HG02884 (cell line): ENCODE results near the gene FHOD3.

Experiments
- ATAC-seq: cut with Tn5 transposase; IDR thresholded peaks from one replicate; pipeline ENCODE4 v1.9.1; 2021; ENCODE audit warnings: mild to moderate bottlenecking, moderate library complexity; ENCODE audit not compliant: unreplicated experiment

The FHOD3 gene

GRCh38 chr18:36297417-36298125, at the start of gene FHOD3:
FHOD3 (plus strand) TSS chr18:36297713; CDS start chr18:36297836, 123 bp downstream.
- peak; percentile 58 for ATAC-seq

DNA sequence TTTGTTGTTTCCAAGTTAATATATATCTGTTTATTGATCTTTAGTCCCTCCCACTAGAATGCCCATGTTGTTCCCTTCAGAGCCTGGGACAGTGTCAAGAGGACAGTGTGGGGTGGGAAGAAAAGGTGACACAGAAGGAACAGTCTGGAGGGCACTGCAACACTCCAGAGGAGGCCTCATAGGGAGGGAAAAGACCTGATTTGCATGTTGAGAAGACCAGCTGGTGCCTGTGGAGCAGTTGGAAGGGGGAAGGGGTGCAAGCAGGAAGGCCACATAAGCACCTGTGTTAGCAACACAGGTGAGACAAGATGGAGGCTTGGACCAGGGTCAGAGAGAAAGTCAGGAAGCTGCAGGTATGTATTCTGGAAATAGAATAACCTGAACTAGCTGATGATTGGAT, 48.1 kb upstream of the FHOD3 start:
- ATAC-seq: no peak

DNA sequence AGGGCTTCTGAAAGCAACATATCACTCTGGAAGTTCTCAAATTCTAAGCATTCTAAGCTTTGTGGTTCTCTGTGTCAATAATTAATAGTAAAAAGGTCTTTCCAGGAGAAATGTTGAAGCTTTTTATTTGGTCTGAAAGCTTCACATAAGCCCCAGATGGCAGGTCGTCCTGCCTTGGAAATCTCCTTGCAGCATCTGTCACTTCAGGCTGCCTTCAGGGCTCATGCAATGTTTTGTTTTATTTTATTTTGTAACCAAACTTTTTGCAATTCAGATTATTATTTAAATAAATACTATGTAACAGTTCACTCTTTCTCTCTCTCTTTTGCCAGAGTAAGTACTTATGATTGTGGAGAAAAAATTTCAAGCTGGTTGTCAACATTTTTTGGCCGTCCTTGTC, 46.7 kb upstream of the FHOD3 start:
- ATAC-seq: no peak

- ATAC-seq: no peak
Measured at GRCh38 chr18:36255072-36255698, 42.3 kb upstream of the FHOD3 start.

- ATAC-seq: no peak
Measured at GRCh38 chr18:36256094-36256493, 41.4 kb upstream of the FHOD3 start.

DNA sequence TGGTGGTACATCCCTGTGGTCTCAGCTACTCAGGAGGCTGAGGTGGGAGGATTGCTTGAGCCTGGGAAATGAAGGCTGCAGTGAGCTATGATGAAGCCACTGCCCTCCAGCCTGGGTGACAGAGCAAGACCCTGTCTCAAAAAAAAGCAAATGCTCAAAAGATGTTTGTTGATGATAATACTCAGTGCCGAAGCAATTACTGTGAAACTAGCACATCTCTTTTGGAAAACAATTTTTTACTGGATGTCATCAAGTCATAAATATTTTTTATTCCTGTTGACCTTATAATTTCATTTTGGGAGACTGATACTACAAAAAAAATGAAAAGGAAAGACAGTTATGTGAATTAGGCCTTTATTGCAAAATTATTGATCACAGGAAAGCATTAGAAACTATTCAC, 34.5 kb upstream of the FHOD3 start:
- ATAC-seq: no peak

GRCh38 chr18:36264283-36264682, 33.2 kb upstream of the FHOD3 start:
- ATAC-seq: no peak

DNA sequence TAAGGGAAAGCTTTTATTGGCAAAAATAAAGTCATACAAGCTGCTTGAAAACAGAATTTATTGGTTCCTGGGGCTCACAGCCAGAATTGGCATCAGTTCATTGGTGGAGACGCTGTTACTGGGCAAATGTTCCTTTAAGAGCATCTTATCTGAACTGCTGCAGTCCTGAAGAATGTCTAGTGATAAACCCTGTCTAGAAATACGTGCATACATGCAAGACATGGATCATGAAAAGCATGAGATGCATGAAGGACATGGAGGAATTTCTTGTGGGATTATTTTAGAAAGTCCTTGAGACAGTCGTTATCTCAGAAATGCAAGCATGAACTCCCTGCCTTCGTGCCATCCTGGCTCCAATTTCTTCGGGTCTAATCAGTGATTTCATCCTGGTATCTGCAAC, 32.5 kb upstream of the FHOD3 start:
- ATAC-seq: no peak

DNA sequence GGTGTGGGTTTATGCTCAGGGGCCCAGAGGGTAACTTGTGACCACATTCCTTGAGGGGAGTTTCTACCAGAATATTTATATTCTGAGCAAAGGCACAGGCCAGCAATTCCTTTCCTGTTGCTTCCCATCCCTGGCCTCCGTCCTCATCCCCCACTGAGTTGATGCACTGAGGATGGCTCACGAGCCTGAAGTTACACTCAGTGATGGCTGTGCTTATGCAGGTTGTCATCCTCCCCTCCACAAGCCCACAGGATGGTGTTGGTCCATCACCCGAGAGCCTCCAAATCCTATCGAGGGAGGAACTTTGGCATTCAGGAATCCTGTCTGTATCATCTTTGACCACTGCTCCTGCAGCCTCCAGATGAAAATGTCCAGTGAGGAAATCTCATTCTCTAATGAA, 28.4 kb upstream of the FHOD3 start:
- no peak for ATAC-seq

GRCh38 chr18:36271153-36271552, 26.4 kb upstream of the FHOD3 start:
- ATAC-seq: no peak

DNA sequence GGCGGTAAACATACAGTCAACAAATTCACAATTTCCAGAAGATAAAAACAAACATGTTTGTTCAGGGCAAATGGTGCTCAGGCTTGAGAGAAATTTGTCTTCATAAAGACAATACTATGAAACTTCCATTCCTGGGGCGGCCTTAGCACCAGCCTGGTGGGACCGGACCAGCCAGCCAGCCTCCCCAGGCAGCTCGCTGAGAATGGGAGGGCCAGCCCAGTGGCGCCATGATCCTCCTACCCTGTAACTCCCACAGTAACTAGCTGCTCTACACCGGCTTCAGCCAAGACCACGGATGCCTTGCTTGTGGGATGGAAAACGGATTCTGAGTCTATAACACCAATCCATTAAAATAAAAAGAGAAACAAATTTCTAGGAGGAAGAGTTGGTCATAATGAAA, 24.2 kb upstream of the FHOD3 start:
- ATAC-seq: no peak

DNA sequence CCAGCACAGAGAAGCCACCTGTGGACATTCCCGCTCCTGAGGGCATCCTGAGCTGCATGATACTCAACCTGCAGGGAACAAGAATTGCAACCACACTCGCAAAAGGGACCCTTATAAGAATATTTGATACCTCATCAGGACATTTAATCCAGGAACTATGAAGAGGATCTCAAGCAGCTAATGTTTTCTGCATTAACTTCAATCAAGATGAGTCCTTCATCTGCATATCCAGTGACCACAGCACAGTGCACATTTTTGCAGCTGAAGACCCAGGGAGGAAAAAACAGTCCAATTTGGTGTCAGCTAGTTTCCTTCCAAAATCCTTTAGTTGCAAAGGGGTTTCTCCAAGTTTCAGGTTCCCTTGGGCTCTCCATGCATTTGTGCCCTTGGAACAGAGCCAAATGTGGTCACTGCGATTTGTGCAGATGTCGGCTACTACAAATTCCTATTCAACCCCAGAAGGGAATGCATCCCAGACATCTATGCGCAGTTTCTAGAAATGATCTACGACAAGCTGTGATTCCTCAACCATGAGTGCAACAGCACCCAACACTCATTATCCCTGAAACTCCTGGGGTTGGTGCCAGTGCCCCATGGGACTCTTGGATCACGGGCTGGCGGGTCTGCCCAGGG, 23.3 kb upstream of the FHOD3 start:
- ATAC-seq: no peak

- no peak for ATAC-seq
Measured at GRCh38 chr18:36275561-36275960, 22.0 kb upstream of the FHOD3 start.

DNA sequence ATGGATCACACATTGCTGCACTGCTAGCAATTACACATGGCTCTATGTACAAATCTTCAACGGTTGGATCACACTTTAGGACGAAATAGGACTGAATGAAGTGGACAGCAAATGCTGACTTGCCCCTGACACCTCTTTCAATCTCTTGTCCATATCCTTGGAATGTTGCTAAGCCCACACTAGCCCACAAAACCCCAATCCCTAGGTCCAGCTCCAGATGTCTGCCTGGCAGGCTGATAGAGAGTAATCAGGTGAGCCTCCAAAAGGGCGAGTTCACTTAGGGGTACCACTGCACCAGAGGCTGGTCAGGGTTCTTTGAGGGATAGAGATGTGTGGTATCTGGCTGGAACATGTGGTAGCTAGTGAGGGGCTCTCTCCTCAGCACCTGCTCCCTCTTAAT, 18.5 kb upstream of the FHOD3 start:
- no peak for ATAC-seq

DNA sequence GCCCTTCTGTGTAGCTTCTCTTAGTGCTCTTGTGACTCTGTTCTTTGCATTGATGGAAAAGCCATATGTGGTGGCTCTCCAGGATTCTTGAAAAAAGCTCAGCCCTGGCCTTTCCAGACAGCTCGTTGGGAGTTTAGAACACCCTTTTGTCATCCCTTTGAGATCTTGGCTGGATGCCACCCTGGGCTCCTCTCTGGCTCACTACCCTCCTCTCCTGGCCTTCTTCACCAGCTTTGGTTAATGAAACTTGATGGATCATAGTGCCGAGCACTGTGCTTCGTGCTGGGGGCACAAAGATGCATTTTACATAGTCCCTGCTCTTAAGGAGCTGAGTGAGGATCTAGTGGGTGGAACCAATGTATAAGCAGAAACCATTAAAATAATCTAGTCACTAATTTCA, 15.6 kb upstream of the FHOD3 start:
- ATAC-seq: no peak

- ATAC-seq: no peak
Measured at GRCh38 chr18:36283448-36283847, 14.1 kb upstream of the FHOD3 start.

DNA sequence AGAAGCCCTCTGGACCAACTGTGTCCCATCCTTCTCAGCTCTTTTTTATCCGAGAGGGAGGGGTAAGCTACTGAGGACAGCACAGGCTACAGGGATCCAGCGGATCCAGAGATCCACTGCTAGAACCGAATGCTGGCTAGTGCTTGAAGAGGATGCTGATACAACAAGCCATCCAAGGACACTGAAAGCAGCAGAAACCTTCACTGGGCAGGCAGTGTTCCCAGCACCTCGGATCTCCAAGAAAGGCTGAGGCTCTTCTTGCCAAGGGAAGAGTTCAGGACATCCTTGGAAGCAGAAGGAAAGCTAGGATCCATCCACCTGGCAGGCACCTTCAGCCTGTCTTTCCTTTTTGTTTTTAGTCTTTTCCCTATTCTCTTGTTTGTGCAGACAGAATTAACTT, 13.2 kb upstream of the FHOD3 start:
- ATAC-seq: no peak

DNA sequence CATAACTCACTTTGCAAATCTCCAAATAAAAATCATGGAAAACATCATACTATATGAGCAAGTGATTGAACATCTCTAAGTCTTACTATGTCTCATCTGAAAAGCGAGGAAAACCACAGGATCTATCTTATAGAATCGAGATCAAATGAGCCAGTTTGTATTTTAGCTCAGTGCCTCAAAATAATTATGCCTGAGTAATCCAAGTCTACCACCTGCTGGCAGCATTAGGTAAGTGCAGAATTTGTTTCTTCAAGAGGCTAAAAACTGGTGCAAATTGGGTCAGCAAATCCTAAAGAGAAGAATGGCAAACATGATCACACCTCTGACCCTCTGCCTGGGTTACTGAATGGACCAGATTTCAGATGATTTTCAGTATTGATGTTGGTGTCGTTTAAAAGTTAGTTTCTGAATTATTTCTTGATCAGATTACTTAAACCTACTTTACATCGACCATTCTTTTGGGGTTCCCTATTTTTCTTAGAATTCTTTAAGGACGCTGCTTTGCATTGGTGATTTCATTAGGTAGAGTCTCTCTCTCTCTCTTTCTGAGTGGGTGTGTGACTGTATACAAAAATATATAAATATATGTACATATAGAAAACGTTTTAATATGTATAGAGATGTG, 12.7 kb upstream of the FHOD3 start:
- no peak for ATAC-seq

DNA sequence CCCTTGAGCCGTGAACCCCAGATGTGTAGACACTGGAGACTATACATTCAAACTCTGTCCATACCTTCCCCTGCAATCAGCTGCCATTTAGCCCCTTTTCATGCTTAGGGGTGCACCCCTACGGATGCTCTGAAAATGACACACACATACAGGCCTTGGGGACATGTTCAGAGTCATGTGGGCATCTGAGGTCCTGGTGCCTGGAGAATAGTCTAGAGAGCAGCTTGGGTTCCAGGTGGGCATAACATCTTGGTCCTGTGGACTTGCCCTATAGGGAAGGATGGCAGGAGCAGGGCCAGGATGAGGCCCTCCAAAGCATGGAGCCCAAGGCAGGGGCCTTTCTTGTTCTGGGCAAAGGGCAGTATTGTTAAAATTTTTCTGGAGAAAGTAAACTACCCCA, 9.9 kb upstream of the FHOD3 start:
- ATAC-seq: no peak

GRCh38 chr18:36288689-36289088, 8.8 kb upstream of the FHOD3 start:
- no peak for ATAC-seq

DNA sequence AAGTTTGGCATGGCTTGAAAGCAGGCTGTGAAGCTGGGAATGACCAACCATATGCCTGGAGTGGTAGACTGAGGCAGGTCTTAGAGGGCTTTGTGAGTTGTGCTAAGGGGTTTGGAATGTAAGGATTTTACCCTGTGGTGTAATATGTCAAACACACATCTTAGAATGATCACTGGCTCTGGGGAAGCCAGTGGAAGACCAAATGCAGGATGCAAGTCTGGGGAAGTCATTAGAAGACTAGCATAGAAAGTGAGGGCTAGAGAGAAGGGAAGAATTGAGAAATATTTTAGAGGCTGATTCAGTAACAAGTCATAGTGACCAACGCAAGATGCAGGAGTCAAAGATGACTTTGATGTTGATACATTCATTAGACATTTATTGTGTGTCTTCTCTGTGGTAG, 3.5 kb upstream of the FHOD3 start:
- ATAC-seq: no peak

- ATAC-seq: no peak
Measured at GRCh38 chr18:36295214-36295613, 2.3 kb upstream of the FHOD3 start.
